SIG-M5 treated with dmso at 0.1 percent for 504 hours (cell line): ENCODE measurements around the gene JAZF1.
A peak's percentile ranks its signal among the peaks of the same experiment; 100 is the strongest.

Source experiments
- DNase-seq: peaks from one replicate; lab custom pipeline; 2025; ENCODE audit not compliant: unreplicated experiment; lab: John Stamatoyannopoulos, UW

JAZF1 gene

DNA sequence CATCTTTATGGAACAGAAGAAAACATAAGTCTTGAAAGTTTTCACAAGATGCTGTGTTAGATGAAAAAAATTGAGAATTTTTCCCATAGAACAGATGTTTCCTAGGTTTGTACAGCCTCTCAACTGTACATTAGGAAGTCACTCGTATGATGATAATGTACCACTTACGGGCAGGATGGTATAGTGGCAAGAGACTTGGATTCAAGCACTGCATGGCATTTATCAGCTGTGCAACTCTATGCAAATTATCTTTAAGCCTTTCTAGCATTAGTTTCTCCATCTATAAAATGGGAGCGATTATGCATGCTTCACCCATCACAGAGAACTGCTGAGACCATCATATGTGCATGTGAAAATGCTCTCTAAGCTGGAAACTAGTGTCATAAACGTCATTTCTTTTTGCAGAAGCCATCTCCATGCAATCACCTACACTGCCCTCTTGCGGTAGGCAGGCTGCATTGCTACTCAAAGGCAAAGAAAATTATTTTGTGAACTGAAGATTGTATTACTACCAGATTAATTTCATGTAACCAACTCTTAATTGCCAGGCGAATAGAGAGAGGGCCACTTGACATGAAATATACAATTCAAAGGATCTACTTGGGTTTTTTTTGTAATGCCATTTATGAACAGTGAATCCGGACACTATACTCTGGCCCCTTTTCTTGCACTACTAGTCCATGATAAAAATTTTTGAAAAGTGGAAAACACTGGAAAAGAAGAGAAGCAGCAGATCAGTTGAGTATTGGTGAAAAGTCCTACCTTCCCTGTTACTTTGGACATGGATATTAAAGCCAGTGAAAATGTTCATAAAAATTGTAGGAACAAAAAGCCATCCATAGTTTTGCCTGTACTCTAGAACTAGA lies 102.3 kb downstream of the JAZF1 start:
- peak; percentile 64 for DNase-seq

DNA sequence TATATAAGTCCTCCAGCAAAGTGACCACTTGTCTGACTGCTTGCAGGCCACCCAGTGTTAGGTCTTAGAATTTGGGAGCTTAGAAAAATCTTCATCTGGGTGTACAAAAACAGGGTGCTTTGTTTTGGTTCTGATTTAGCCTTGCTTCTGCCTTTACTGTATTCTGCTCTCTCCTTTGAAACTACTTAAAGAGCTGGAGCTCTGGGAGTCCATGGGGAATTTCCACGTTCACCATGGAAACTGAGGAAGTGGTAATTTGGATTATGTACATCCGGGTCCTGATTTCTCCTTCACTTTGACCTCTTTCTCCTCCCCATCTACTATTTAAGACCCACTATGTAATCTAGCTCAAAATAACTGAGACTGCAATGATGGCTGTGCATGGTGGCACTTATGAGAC lies 103.0 kb downstream of the JAZF1 start:
- DNase-seq: no peak

- DNase-seq: no peak
Observed at GRCh38 chr7:28076423-28077200, 104.0 kb downstream of the JAZF1 start.

DNA sequence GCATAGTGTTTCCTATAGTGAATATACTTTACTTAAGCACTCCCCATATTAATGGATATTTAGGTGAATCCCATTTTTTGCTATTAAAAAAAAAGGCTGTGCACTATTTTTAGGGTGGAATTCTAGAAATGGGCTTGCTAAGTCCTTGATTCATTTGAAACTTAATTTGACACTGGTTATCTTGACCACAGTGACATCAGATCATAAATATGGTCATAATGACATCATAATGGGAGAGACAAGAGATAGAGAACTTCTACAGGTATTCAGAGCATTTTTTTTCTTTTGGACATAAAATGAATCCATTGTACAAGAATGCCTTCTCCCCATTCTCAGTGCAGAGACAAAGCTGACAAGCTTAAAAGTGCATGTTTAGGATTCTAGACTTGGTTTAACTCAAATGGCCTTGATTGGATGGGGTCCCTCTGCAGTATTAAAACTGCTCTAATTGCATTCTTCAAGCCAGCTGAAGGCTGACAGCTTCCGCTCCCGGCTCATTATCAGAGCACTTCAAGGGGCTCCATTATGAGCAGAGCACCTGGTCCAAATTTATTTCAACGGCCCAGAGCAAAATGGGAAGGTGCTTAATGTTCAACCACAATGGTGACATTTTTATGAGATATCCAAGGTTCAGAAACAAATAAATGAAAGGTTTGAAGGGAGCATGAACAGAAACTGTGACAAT lies 104.8 kb downstream of the JAZF1 start:
- no peak for DNase-seq

- no peak for DNase-seq
Observed at GRCh38 chr7:28072876-28073514, 107.6 kb downstream of the JAZF1 start.

DNA sequence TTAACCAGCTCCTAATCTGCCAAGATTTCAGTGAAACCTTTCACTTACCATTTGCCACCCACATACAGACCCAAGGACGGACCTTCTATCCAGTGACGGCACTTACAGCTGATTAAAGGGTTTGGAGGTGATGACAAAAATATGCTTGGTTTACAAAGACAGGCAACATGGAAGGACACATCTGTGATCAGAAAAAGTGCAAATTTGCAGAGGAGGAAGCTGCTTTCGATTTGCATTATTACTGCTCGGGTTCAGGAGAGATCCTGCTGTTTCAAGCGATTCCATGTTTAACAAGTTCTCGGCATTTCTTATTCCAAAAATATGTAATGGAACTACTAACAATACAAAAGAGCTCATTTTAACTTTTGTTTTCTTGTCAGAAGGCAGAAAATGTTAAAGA lies 109.0 kb downstream of the JAZF1 start:
- no peak for DNase-seq

- no peak for DNase-seq
Observed at GRCh38 chr7:28070297-28071055, 110.1 kb downstream of the JAZF1 start.

DNA sequence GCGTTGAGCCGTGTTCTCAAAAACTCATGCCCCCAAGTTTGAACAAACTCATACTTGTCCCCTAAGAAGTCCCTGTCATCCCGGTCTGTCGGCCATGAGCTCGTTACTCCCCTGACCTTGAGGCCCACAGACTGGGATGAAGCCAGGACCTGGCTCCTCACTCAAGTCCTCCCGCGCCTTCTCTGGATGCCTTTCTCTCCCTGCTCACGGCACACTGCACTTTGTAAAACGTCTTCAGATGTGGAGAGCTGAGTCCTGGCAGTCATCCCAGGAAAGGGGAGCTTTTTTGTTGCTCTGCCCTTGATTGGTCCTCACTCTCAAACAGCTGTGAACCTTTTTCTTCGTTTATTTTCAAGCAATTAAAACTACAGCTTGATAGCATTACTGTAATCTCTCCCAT lies 110.8 kb downstream of the JAZF1 start:
- no peak for DNase-seq

DNA sequence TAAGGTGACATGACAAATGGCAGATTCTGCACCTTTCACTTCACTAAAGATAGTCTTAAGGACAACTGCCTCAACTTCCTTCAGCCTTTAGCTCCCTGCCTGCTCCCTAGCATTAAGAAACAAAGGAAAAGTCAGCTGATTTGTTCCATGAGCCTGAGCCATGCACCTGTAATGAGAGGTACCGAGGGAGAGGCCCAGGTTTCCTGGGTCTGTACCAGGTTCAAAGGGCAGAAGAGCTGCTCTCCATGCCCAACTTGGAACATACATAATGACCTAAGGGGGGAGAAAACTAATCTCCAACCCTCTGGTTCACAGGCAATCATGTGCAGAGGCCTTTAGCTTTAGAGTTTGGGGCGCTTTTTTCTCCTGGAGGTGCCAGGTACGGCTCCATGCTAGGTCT lies 111.2 kb downstream of the JAZF1 start:
- DNase-seq: no peak

DNA sequence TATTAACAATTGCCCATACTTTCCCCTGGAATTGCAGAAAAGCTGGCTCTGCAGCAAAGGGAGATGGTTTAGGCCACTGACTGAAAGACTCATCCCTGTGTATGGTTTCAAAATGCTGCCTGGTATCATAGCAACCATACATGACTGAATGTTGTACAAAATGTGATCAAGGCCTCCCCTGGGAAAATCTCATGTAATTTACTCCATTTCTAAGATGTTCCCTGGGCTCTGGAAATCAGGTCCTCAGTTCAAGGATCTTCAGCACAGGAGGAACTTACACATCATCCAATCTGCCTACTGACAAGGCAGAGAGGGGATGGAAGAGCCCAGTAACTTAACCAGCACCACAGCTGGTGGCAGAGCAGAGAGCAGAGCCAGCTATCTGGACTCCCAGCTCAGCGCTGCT lies 111.8 kb downstream of the JAZF1 start:
- DNase-seq: no peak

DNA sequence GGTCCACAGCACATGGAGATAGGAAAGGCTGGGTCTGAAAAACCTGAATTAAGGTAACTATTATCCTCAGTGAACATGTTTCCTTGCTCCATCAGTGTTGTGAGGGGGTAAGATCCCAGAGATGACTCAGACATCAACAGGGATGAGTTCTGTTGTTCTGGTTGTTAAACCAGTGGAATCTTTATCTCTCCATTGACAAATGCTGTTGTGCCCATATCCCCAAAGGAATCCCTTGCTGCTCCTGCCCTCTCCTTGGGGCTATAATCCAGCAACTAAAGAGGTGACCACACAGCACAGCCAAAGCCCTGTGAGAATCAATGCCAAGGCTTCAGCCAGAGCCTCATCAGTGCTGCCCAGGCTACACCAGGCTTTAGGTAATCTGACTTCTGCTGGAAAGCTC lies 113.4 kb downstream of the JAZF1 start:
- no peak for DNase-seq

DNA sequence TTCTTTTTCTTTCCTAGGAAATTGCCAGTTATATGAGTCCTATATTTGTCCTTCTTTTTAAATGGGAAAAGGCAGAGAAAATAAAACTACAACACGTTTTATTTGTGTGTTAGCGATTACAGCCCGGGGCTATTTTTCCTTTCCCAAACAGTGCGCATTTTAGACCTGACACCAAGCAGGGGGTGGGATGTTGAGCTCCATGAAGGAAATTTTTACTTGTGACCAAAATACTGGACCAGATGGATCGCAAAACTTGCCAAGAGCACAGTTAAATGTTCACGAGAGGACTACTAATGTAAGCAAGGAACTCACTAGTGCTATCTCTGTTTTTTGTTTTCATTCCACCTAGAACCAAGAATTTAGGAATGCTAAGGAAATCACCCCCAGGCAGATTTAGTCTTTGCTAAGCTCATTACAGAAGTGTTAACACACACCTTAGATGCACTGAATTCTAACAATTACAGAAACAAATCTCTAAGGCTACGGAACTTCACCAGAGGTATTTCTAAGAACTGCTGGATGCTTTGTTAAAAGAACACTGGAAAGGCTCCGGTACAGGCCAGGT lies 114.8 kb downstream of the JAZF1 start:
- DNase-seq: no peak

DNA sequence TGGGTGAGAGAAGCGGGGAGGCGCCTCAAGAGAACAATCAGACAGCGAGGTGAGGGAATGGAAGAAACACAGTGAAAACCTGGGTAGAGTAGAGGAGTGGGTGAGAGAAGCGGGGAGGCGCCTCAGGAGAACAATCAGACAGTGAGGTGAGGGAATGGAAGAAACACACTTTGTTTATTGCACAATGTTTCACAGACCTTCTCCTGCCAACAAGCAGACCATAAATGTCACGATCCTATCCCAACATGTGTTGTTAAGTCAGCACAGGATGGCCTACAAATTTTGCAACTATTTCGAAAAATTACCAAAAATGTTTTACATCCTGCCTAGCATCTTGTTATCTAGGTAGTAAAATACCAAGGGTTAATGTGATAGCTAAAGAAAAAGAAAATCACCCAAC lies 115.3 kb downstream of the JAZF1 start:
- DNase-seq: peak; percentile 81

DNA sequence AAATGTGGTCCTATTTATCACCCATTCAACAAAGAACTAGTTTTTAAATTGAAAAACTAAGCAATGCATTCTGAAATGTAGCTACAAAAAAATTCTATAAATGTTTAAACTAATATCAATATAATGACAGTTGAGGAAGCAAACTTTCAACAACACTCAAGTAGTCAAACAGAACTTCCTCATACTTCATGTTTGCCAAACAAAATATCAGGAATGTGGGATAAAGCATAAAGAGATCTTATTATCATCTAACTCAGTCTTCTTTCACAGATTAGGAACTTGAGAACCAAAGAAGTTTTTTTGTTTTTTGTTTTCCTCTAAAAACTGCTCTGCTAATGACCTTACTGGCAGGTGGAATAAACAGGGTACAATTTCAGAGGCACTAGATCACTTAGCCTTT lies 116.2 kb downstream of the JAZF1 start:
- no peak for DNase-seq

DNA sequence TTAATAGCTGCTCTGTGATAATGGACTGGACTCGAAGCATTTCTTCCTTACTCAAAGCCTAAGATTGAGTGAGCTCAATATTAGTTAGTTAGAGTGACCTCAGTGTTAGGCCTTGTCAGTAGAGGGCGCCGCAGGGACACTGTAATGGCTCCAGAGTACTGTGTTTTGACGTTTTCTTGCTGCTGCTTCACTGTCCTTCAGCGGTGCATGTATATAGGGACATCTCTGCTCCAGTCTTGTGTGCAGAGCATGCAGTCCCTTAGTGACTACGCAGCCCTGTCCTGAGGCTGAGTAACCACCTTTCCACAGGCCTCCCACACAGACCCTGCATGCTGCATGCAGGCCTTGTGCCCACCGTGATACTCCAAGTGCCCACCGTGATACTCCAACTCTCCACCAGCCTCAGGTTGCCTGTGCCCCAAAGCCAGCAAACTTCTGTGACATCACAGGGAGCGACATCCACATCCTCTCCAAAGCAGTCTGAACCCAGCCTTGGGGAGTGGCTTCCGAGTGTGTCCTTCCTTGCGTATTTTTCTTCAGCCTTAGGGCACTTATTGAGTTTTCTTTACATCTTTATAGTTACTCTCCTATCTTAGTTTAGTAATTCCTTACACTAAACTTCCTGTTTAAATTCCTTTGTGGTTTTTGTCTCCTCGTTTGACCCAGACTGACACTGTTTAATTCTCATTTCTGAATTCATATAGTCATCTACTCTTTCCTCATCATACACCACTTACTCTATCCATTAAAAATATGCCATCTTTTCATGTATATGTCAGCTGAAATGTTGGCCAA lies 118.2 kb downstream of the JAZF1 start:
- DNase-seq: peak; percentile 84

- no peak for DNase-seq
Observed at GRCh38 chr7:28061824-28062196, 118.8 kb downstream of the JAZF1 start.

GRCh38 chr7:28060371-28060950 lies 120.1 kb downstream of the JAZF1 start:
- DNase-seq: no peak

DNA sequence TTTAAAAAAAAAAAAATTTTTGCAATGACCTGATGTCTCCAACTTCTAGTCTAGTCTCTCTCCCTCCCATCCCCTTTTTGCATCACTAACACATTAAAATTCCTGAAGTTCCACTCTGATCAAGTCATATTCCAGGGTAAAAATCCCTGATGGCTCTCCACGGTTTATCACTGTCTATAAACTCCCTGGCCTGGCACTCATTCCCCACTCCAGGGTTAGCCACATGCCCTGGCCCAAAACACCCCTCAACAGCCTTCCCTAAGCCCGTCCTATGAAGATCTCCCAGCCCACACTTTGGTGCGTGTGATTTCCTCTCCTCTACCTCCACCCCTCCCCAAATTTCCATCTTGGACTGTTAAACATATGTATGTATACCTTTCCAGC lies 125.4 kb downstream of the JAZF1 start:
- no peak for DNase-seq

DNA sequence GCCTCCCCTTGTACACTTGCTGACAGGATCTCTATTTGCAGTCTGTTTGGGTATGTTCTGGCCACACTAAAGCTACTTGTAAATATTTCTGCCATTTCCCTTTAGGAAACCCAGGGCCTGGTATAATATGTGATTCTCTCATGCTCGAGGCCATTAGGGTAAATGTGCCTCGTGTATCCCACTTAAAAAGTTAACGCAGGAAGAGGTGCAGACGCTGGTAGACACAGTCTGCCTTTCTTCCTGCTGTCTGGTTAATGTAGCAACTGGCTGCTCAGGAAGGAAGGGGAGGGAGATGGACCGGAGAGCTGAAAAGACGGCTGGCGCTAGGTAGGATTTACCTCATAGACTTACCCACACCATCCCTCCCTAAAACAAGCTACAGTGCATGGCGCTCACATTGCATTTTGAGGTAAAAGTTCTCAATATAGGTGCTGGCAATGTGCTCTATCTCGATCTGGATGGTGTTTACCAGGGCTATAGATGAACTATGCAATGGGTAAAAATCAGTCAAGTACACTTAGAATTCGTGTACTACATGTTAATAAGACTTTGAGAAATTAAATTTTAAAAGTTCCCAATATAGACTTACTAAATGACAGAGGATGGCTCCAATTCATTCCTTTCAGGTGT lies 125.9 kb downstream of the JAZF1 start:
- DNase-seq: no peak
